NK-92 treated with Interleukin-12 subunit alpha and Interleukin-12 subunit beta, amount 100 ng/mL, for 24 hours (cell line): ENCODE data around the gene EML2.
"Not testable (repeated sequence)": the region's sequence is repeated elsewhere in the genome, so short reads cannot be mapped to it uniquely, and the experiment has no call there.

Source experiments
- DNase-seq: peaks from one replicate; lab custom pipeline; 2025; lab: John Stamatoyannopoulos, UW

The EML2 gene

GRCh38 chr19:45646345-45646698, 7.1 kb upstream of the EML2 start:
- DNase-seq = no peak

GRCh38 chr19:45645631-45646344, 6.6 kb upstream of the EML2 start:
- peak; percentile 37 for DNase-seq

- no peak for DNase-seq
Observed at GRCh38 chr19:45645068-45645630, 6.0 kb upstream of the EML2 start.

- no peak for DNase-seq
Observed at GRCh38 chr19:45643927-45644771, 5.0 kb upstream of the EML2 start.

GRCh38 chr19:45643024-45643926, 4.1 kb upstream of the EML2 start:
- DNase-seq = peak; percentile 81

- DNase-seq = peak; percentile 96
Observed at GRCh38 chr19:45641274-45642105, 2.3 kb upstream of the EML2 start.

- DNase-seq = peak; percentile 79
Observed at GRCh38 chr19:45640849-45641273, 1.7 kb upstream of the EML2 start.

GRCh38 chr19:45637890-45638667, 1.1 kb downstream of the EML2 start:
- no peak for DNase-seq

- DNase-seq = no peak
Observed at GRCh38 chr19:45636902-45637301, 2.3 kb downstream of the EML2 start.

- no peak for DNase-seq
Observed at GRCh38 chr19:45636275-45636674, 2.9 kb downstream of the EML2 start.

- no peak for DNase-seq
Observed at GRCh38 chr19:45632468-45633196, 6.6 kb downstream of the EML2 start.

- DNase-seq = peak; percentile 25
Observed at GRCh38 chr19:45630463-45630862, 8.7 kb downstream of the EML2 start.

- DNase-seq = no peak
Observed at GRCh38 chr19:45629704-45630103, 9.5 kb downstream of the EML2 start.

GRCh38 chr19:45628219-45628618, 11.0 kb downstream of the EML2 start:
- DNase-seq = not testable (repeated sequence)

GRCh38 chr19:45623984-45624383, 15.2 kb downstream of the EML2 start:
- DNase-seq = no peak

GRCh38 chr19:45621976-45622503, 17.2 kb downstream of the EML2 start:
- no peak for DNase-seq

- no peak for DNase-seq
Observed at GRCh38 chr19:45621389-45621788, 17.8 kb downstream of the EML2 start.

- DNase-seq = no peak
Observed at GRCh38 chr19:45616704-45617017, 22.5 kb downstream of the EML2 start.
